K562 (cell line): ENCODE results near the gene PCBD2.

Experiments used
- CHD7 ChIP-seq: fragments of 200-600 bp; sonication (generic); IDR thresholded peaks from one replicate; pipeline ENCODE4 v1.6.1; 2012; ENCODE audit warnings: mild to moderate bottlenecking, low read depth, low read length, inconsistent platforms
- CTCF ChIP-seq, 3 experiments: IDR thresholded peaks in 2 of 3; conservative IDR thresholded peaks in 1 of 3; 2 replicates each; pipeline ENCODE4 v1.5.1; 2011 to 2012; ENCODE audit warnings: low read length in 3 of 3, mild to moderate bottlenecking in 3 of 3, control low read depth in 2 of 3, improper control_type of control experiment in 1 of 3, inconsistent platforms in 1 of 3, low read depth in 1 of 3, mixed read lengths in 1 of 3, moderate library complexity in 1 of 3; ENCODE audit not compliant: insufficient read depth in 2 of 3
- EHMT2 ChIP-seq: fragments of 450-650 bp; IDR thresholded peaks from 2 replicates; pipeline ENCODE4 v1.6.1; 2018; ENCODE audit warnings: antibody characterized with exemption
- EP300 ChIP-seq: IDR thresholded peaks from 2 replicates; pipeline ENCODE4 v1.6.1; 2012; ENCODE audit warnings: low read length, improper control_type of control experiment
- EZH2 ChIP-seq: IDR thresholded peaks from 2 replicates; pipeline ENCODE4 v1.6.1; 2012; ENCODE audit warnings: low read depth, mild to moderate bottlenecking, inconsistent platforms, low read length, borderline replicate concordance
- FOXJ2 ChIP-seq: fragments of 200-800 bp; sonication (Bioruptor generic); IDR thresholded peaks from 2 replicates; pipeline ENCODE4 v1.6.1; 2016; ENCODE audit warnings: missing genetic modification characterization, missing compliant biosample characterization
- HLTF ChIP-seq: fragments of 450-650 bp; IDR thresholded peaks from 2 replicates; pipeline ENCODE4 v1.6.1; 2016
- HMGXB4 ChIP-seq: sonication (generic); formaldehyde crosslinking; IDR thresholded peaks from 2 replicates; pipeline ENCODE4 v1.8.1; 2023; ENCODE audit warnings: mild to moderate bottlenecking, missing genetic modification reagents
- POLR2A ChIP-seq: fragments of 450-650 bp; conservative IDR thresholded peaks from 2 replicates; pipeline ENCODE4 v1.6.1; 2016
- RBM15 ChIP-seq: fragments of 200-400 bp; formaldehyde crosslinking; IDR thresholded peaks from 2 replicates; pipeline ENCODE4 v1.6.1; 2018; ENCODE audit warnings: mild to moderate bottlenecking, low read length, moderate library complexity; ENCODE audit not compliant: insufficient read depth
- TOE1 ChIP-seq, 2 experiments: fragments of 450-650 bp in 1 of 2; sonication (generic) in 1 of 2; formaldehyde crosslinking in 1 of 2; IDR thresholded peaks; 2 replicates each; pipeline versions ENCODE4 v1.7.1 to v1.8.0; 2016 to 2022; ENCODE audit warnings: borderline replicate concordance in 2 of 2, mild to moderate bottlenecking in 2 of 2, antibody characterized with exemption in 1 of 2, inconsistent platforms in 1 of 2, low read depth in 1 of 2, missing genetic modification reagents in 1 of 2, moderate library complexity in 1 of 2
- YY1 ChIP-seq, 3 experiments: IDR thresholded peaks; 2 replicates each; pipeline ENCODE4 v1.6.1; 2011; ENCODE audit warnings: low read length in 2 of 3, mild to moderate bottlenecking in 2 of 3, moderate library complexity in 2 of 3, borderline replicate concordance in 1 of 3, control low read depth in 1 of 3, low read depth in 1 of 3; ENCODE audit not compliant: insufficient read depth in 3 of 3, insufficient replicate concordance in 2 of 3, control insufficient read depth in 1 of 3, insufficient read length in 1 of 3; ENCODE audit errors: extremely low read depth in 1 of 3
- ZBTB33 ChIP-seq: sonication (generic); formaldehyde crosslinking; IDR thresholded peaks from 2 replicates; pipeline ENCODE4 v1.8.1; 2023; ENCODE audit warnings: mild to moderate bottlenecking, missing genetic modification reagents
- ZEB2 ChIP-seq: fragments of 450-650 bp; IDR thresholded peaks from 2 replicates; pipeline ENCODE4 v1.6.1; 2016

GRCh38 chr5:134879456-134879855 is 25.5 kb upstream of the PCBD2 start:
- TF ChIP-seq YY1 (IDR thresholded peaks at IDR 0.05; ENCODE audit: borderline replicate concordance in 1 of 3, control insufficient read depth in 1 of 3, extremely low read depth in 1 of 3, insufficient read depth in 3 of 3, insufficient read length in 1 of 3, insufficient replicate concordance in 2 of 3, low read depth in 1 of 3, low read length in 2 of 3) (no peak), EHMT2 (no peak), HMGXB4 (CRISPR knock-in tag) (no peak), CTCF (IDR thresholded peaks at IDR 0.05 in 2 of 3, conservative IDR thresholded peaks at IDR 0.05 in 1 of 3; ENCODE audit: insufficient read depth in 2 of 3, low read depth in 1 of 3, low read length in 3 of 3) (no peak), CHD7 (no peak), POLR2A (no peak), RBM15 (no peak), HLTF (no peak), ZBTB33 (no peak), FOXJ2 (tag) (no peak), EP300 (no peak), TOE1 (IDR thresholded peaks at IDR 0.05; ENCODE audit: borderline replicate concordance) (no peak), TOE1 (CRISPR knock-in tag; IDR thresholded peaks at IDR 0.05; ENCODE audit: borderline replicate concordance, low read depth) (no peak), EZH2 (no peak), ZEB2 (no peak)
